Tongue (tissue), 2 donors: ENCODE results near the gene CS. TPM values are rescaled to one million over a fixed set of nuclear protein-coding genes. Genes with fewer than 3 reads are reported as not detected.
"Not testable (repeated sequence)": the region's sequence is repeated elsewhere in the genome, so short reads cannot be mapped to it uniquely, and the experiment has no call there.

Experiments
- DNase-seq: peaks from one replicate; pipeline ENCODE4 v3.0.0-alpha.2; 2015
- total RNA-seq: library from RNA; depleted of rRNA; stranded (reverse); fragments of >200 nt; gene quantifications from one replicate; pipeline ENCODE4 v1.2.3, GENCODE V29; 2014

Gene CS
- 235 TPM for total RNA-seq

DNA sequence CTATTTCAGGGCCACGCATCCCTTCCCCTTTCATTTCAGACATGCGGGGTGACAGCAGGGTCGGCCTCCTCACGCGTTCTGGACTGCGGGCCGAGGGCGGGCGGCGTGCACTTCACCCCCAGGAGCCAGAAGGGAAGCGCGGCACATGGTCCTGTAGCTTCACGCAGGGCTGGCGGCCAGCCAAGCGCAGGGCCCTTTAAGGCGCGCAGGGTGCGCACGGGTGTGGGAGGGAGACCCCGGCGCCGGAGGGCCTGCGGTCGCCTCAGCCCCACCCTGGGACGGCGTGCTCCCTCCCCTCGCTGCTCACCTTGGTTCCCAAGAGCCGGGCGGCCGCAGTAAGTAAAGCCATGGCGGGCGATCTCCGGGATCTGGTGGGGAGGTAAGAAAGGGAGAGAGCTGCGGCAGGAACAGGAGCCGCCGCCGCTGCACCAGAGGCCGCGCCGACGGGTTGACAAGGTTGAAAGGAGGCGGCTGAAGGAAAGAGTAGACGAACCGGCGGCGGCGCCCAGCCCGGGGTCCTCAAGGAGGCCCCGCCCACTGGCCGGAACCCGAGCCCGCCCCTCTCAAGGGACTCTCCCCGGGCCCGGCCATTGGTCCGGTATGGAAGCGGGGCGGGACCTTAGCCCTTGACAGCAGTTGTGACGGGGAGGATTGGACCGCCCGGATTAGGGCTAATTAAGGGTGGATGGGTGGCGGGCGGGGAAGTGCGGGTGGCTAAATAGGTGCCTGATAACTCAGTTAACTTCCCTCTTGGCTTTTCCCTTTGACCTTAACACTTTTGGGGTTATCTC, at the start of gene CS:
CS (minus strand) TSS at position 478 of the 791 bp plus-strand sequence; CDS start at position 349, 129 bp downstream.
- peak; percentile 99 for DNase-seq

GRCh38 chr12:56348776-56349175, 48.6 kb upstream of the CS start:
- DNase-seq, result no peak

DNA sequence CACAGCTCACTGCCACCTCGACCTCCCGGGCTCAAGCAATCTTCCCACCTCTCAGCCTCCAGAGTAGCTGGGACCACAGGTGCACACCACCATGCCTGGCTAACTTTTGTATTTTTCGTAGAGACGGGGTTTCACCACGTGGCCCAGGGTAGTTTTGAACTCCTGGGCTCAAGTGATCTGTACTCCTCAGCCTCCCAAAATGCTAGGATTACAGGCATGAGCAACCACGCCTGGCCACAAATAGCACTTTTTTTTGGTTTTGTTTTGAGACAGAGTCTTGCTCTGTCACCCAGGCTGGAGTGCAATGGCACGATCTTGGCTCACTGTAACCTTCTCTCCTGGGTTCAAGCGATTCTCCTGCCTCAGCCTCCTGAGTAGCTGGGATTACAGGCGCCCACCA, 47.1 kb upstream of the CS start:
- DNase-seq, result not testable (repeated sequence)

GRCh38 chr12:56346675-56347074, 46.5 kb upstream of the CS start:
- DNase-seq, result peak; percentile 17

DNA sequence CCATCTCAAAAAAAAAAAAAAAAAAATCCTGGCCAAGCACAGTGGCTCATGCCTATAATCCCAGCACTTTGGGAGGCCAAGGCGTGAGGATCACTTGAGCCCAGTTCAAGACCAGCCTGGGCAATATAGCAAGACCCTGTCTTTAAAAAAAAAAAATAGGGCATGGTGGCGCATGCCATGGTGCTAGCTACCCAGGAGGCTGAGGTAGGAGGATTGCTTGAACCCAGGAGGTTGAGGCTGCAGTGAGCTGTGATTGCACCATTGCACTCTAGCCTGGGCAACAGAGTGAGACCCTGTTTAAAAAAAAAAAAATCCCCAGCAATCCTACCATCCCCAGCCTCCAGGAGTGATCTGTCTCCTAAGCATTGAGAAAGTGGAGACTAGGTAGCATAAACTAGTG, 42.2 kb upstream of the CS start:
- DNase-seq, result not testable (repeated sequence)

DNA sequence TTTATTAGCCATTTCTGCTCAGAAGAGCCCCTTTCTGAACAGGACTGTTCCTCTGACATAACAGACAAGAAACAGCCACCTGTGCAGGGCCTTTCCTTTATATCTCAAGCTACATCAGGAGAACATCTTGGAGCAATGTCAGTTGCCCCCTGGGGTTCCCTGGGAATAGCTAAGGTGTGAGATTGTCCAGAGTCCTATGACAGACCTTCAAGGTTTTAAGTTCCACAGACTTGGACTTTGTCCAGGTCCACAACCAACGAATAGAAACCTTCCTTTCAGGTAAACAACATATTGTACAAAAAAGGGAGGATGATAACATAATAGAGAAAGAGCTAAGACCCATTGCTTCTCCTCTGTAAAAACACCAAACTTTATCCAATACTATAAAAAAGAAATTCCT, 41.5 kb upstream of the CS start:
- no peak for DNase-seq

- DNase-seq, result no peak
These were observed 39.0 kb upstream of the CS start for GRCh38 chr12:56339158-56339422.

DNA sequence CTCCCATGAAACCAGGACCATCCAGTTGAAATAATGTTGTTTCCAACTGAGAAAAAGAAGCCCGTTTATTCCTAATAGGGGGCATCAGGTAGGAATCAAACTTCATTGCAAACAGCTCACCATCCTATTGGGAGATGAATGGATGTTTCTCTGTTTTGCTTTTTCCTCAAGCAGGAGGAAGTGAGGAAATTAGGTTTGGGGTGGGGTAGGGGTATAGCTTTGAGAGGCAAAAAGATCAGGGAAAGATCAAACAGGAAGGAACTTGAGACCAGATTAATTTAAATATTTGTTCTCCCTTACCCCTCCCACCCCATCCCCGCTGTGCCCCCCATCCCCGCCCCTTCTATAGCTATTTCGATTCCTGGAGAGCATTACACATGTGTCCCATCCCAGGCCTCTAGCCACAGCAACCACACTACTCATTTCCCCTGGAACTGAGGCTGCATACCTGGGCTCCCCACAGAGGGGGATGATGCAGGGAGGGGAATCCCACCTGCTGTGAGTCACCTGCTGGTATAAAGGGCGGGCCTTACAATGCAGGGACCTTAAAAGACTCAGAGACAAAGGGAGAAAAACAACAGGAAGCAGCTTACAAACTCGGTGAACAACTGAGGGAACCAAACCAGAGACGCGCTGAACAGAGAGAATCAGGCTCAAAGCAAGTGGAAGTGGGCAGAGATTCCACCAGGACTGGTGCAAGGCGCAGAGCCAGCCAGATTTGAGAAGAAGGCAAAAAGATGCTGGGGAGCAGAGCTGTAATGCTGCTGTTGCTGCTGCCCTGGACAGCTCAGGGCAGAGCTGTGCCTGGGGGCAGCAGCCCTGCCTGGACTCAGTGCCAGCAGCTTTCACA, 38.4 kb upstream of the CS start, which contains the start of gene IL23A:
IL23A (plus strand) TSS at position 577 of the 850 bp plus-strand sequence; CDS start at position 738, 161 bp downstream.
- DNase-seq, result no peak

GRCh38 chr12:56337753-56338251, 37.7 kb upstream of the CS start:
- no peak for DNase-seq

DNA sequence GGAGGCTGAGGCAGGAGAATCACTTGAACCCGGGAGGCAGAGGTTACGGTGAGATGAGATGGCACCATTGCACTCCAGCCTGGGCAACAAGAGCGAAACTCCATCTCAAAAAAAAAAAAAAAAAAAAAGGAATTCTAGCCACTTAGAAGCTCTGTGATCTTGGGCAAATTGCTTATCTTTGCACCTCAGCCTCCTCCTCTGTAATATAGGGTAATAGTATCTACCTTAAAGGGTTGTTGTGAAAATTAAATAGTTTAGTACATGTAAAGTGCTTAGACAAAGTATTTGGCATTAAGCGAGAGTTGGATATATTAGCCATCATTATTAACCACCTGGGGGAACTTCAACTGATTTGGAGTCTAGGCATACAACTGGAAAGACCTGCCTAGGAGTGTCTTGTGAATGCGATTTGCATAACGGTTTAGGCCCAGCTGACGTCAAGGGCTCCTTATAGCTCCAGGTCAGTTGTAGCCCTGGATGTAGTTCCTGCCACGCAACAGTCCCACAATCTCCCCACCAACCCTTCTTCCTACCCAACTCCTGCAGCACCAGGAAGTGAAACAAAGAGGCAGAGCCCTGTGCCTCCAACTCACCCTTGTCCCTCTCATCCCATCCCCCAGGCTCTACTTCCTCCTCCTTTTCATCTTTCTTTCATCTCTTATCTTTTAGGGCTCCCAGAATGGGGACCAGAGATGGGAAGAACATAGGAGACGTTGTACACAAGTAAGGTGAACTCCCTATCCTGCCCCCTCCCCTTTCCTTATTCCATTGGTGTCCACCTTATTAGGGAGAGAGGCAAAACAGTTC, 36.4 kb upstream of the CS start:
- no peak for DNase-seq

DNA sequence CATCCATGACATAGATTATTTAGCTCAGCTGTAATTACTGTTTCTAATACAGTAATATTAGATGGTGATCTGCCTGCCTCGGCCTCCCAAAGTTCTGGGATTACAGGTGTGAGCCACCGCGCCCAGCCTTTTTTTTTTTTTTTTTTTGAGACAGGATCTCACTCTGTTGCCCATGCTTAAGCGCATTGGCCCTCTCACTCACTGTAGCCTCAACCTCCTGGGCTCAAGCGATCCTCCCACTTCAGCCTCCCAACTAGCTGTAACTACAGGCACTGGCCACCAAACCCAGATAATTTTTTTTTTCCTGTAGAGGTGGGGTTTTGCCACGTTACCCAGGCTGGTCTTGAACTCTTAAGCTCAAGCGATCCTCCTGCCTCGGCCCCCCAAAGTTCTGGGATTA, 35.4 kb upstream of the CS start:
- DNase-seq, result not testable (repeated sequence)

DNA sequence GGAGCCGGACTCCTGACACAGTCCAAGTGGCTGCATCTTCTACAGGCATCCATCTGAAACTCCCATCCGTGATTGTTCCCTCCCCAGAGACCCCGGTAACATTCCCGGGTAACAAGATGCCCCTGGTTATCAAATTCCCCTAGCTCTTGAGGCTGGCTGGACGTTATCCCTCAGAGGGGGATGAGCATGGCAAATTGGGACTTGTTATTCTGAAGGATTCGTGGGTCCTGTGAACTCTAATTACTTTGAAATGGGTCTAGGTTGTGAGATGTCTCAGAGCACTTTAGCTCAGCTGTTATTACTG, 34.3 kb upstream of the CS start:
- no peak for DNase-seq

GRCh38 chr12:56333679-56334489, 33.8 kb upstream of the CS start, which contains the start of gene PAN2:
Gene PAN2, minus strand, starts transcription at chr12:56334000. Its CDS starts 906 bp downstream, at chr12:56333094.
- DNase-seq, result peak; percentile 99

DNA sequence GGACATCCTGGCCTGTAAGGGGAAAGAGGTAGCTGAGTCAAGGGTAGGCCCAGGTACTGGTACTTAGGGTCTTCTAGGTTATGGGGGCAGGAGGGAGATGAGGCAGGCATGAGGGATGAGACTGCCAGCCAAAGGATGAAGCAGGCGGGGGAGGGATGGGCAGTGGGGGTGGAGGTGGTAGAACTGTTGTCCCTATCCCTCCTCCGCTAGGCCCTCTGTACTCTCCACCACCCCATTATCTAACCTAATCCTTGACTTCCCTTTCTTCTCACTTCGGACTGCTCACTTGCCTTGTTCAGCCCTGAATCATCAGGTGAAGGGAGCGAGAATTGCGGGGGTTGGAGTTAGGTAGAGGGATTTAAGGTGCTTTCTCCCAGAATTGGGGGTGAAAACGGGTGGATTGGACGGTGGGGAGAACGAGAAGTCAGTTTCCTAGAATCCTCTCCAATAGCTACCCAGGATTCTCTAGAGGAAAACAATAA, 33.1 kb upstream of the CS start:
- DNase-seq, result no peak

GRCh38 chr12:56332512-56333196, 32.5 kb upstream of the CS start:
- no peak for DNase-seq

- DNase-seq, result no peak
These were observed 30.9 kb upstream of the CS start for GRCh38 chr12:56330936-56331490.

GRCh38 chr12:56326533-56326932, 26.4 kb upstream of the CS start:
- DNase-seq, result no peak

- DNase-seq, result no peak
These were observed 26.0 kb upstream of the CS start for GRCh38 chr12:56326126-56326525.

- no peak for DNase-seq
These were observed 24.1 kb upstream of the CS start for GRCh38 chr12:56324206-56324605.

- DNase-seq, result not testable (repeated sequence)
These were observed 21.5 kb upstream of the CS start for GRCh38 chr12:56321610-56322009.

DNA sequence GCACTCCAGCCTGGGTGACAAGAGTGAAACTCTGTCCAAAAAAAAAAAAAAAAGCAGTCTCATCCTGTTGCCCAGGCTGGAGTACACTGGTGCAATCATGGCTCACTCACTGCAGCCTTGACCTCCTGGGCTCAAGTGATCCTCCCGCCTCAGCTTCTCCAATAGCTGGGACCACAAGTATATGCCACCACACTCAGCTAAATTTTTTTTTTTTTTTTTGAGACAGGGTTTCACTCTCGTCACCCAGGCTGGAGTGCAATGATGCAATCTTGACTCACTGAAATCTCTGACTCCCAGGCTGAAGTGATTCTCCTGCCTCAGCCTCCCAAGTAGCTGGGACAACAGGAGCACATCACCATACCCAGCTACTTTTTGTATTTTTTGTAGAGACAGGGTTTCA, 20.9 kb upstream of the CS start:
- no peak for DNase-seq
